HEK293T (cell line): ENCODE data around the gene CAPN8.

Experiments
- ELF4 ChIP-seq: fragments of 450-650 bp; IDR thresholded peaks from 2 replicates; pipeline ENCODE4 v1.6.1; 2017; ENCODE audit warnings: antibody characterized with exemption
- FOXA1 ChIP-seq: fragments of 450-650 bp; IDR thresholded peaks from 2 replicates; pipeline ENCODE4 v1.6.1; 2016; ENCODE audit warnings: mild to moderate bottlenecking
- FOXK2 ChIP-seq: fragments of 450-650 bp; IDR thresholded peaks from 2 replicates; pipeline ENCODE4 v1.6.1; 2016; ENCODE audit warnings: mild to moderate bottlenecking
- FOXM1 ChIP-seq: fragments of 450-650 bp; IDR thresholded peaks from 2 replicates; pipeline ENCODE4 v1.6.1; 2017; ENCODE audit warnings: mild to moderate bottlenecking, borderline replicate concordance
- HDGF ChIP-seq: fragments of 450-650 bp; IDR thresholded peaks from 2 replicates; pipeline ENCODE4 v1.6.1; 2017; ENCODE audit warnings: antibody characterized with exemption, borderline replicate concordance
- L3MBTL2 ChIP-seq: fragments of 450-650 bp; conservative IDR thresholded peaks from 2 replicates; pipeline ENCODE4 v1.6.1; 2016; ENCODE audit warnings: mild to moderate bottlenecking
- SP1 ChIP-seq: fragments of 450-650 bp; IDR thresholded peaks from 2 replicates; pipeline ENCODE4 v1.6.1; 2017
- ZNF384 ChIP-seq: fragments of 450-650 bp; IDR thresholded peaks from 2 replicates; pipeline ENCODE4 v1.6.1; 2016

DNA sequence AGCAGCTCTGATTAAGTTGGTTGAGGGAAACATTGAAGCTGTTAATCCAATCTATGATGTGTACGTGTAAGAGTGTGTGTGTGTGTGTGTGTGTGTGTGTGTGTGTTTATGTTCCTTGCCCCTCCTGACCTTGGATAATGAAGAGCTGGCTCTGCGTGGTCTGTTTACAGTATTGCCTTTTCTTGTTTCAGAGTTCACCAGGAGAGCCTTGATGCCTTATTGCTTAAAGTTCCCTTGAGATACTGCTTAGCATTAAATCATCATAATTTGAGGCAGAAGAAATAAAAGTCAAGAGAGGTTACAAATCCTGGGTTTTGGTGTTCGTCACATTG is 36.4 kb downstream of the CAPN8 start:
- no peak for TF ChIP-seq ZNF384
- TF ChIP-seq FOXM1: no peak
- TF ChIP-seq SP1: no peak
- no peak for TF ChIP-seq HDGF
- TF ChIP-seq ELF4: no peak
- no peak for TF ChIP-seq FOXA1
- TF ChIP-seq FOXK2: no peak
- TF ChIP-seq L3MBTL2: no peak
